ENCODE measurements around the gene KLHL29.

KLHL29 gene

DNA sequence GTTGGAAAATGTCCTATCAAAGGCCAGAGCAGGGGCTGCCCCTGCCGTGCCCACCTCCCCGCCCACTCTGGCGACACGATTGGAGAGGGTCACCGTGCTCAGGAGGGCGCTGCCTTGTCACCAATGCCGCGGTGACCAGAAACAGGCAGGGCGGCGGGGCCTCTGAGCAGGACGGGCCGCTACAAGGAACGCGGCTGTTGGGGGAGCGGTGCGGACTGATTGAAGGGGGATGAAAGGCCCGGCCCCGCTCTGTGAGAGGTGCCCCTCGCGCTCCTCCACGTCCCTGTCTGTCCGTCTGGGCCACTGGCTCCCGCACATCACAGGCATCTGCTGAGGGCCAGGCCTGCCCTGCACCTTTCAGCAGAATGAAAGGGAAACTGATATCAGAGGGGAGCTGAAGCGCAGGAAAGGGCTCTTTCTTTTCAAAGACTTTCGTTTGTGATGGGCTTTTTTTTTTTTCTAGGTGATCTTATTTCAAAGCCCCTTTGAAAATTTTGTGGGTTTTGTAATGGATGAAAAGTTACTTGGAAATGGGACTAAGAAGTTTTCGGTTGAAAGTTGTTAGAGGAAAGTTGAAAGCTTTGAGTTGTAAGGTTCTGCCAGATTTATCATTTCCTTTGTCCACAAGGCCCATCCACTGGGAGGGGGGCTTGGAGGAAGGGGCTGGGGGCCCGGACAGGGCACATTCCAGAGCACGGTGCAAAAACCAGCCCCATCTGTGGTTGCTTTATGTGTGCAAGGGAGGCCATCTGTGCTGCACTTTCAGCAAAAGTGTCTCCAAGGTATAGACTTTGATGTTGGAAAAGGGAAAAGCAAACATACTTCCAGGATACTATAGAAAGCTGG, 244.2 kb downstream of the KLHL29 start:
- peaks cover 0 to 4% of the 10 kb centered on the region in 2 donors for H3K9me3 ChIP-seq (ENCODE audit: control insufficient read depth in 2 of 2, low read length in 2 of 2)
- H3K4me3 ChIP-seq (ENCODE audit: low read length in 2 of 2) = no peak overlapping the region
- H3K36me3 ChIP-seq (ENCODE audit: control insufficient read depth in 2 of 2, insufficient read depth in 2 of 2, low read length in 2 of 2) = no peaks in the 10 kb centered on the region
- H3K9ac ChIP-seq (ENCODE audit: low read depth in 1 of 2, low read length in 2 of 2) = no peak overlapping the region
- H3K27me3 ChIP-seq (ENCODE audit: control insufficient read depth in 2 of 2, insufficient read depth in 2 of 2, low read length in 2 of 2) = no peaks in the 10 kb centered on the region
- no peak overlapping the region for H3K27ac ChIP-seq (ENCODE audit: low read depth in 2 of 2, low read length in 2 of 2)
- no peaks in the 10 kb centered on the region for H3K4me1 ChIP-seq (ENCODE audit: control insufficient read depth in 2 of 2, insufficient read depth in 2 of 2, low read length in 2 of 2)

- Histone ChIP-seq H3K9me3 (ENCODE audit: control insufficient read depth in 2 of 2, low read length in 2 of 2) (no peaks in the 10 kb centered on the region), H3K27me3 (ENCODE audit: control insufficient read depth in 2 of 2, insufficient read depth in 2 of 2, low read length in 2 of 2) (no peaks in the 10 kb centered on the region), H3K27ac (ENCODE audit: low read depth in 2 of 2, low read length in 2 of 2) (no peak overlapping the region), H3K4me1 (ENCODE audit: control insufficient read depth in 2 of 2, insufficient read depth in 2 of 2, low read length in 2 of 2) (no peaks in the 10 kb centered on the region), H3K9ac (ENCODE audit: low read depth in 1 of 2, low read length in 2 of 2) (no peak overlapping the region), H3K4me3 (ENCODE audit: low read length in 2 of 2) (no peak overlapping the region), H3K36me3 (ENCODE audit: control insufficient read depth in 2 of 2, insufficient read depth in 2 of 2, low read length in 2 of 2) (no peaks in the 10 kb centered on the region)
These were observed 244.9 kb downstream of the KLHL29 start for GRCh38 chr2:23629772-23630480.

DNA sequence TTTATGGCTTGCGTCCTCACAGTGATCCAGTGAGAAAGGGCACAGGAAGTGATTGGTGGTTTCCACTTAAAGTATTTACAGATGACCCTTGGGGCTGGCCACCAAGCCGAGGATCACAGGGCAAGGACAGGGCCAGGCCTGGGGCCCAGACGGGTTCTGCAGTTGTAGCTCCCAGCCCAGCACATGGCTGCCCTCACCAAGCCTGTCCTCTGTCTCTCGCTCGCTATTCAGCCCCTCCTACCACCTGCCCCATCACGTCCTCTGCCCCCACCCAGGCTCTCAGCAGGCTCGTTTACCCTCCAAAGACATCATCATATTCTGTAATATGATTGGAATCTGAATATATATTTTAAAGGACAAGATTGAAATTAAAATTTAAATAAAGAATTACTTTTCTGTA, 246.0 kb downstream of the KLHL29 start:
- Histone ChIP-seq H3K9ac (ENCODE audit: low read depth in 1 of 2, low read length in 2 of 2) (no peak overlapping the region), H3K4me3 (ENCODE audit: low read length in 2 of 2) (no peak overlapping the region), H3K36me3 (ENCODE audit: control insufficient read depth in 2 of 2, insufficient read depth in 2 of 2, low read length in 2 of 2) (no peaks in the 10 kb centered on the region), H3K27me3 (ENCODE audit: control insufficient read depth in 2 of 2, insufficient read depth in 2 of 2, low read length in 2 of 2) (no peaks in the 10 kb centered on the region), H3K9me3 (ENCODE audit: control insufficient read depth in 2 of 2, low read length in 2 of 2) (no peaks in the 10 kb centered on the region), H3K4me1 (ENCODE audit: control insufficient read depth in 2 of 2, insufficient read depth in 2 of 2, low read length in 2 of 2) (no peaks in the 10 kb centered on the region), H3K27ac (ENCODE audit: low read depth in 2 of 2, low read length in 2 of 2) (no peak overlapping the region)

- Histone ChIP-seq H3K27ac (ENCODE audit: low read depth in 2 of 2, low read length in 2 of 2) (no peak overlapping the region), H3K36me3 (ENCODE audit: control insufficient read depth in 2 of 2, insufficient read depth in 2 of 2, low read length in 2 of 2) (no peaks in the 10 kb centered on the region), H3K27me3 (ENCODE audit: control insufficient read depth in 2 of 2, insufficient read depth in 2 of 2, low read length in 2 of 2) (no peaks in the 10 kb centered on the region), H3K4me3 (ENCODE audit: low read length in 2 of 2) (no peak overlapping the region), H3K9ac (ENCODE audit: low read depth in 1 of 2, low read length in 2 of 2) (no peak overlapping the region), H3K4me1 (ENCODE audit: control insufficient read depth in 2 of 2, insufficient read depth in 2 of 2, low read length in 2 of 2) (no peaks in the 10 kb centered on the region), H3K9me3 (ENCODE audit: control insufficient read depth in 2 of 2, low read length in 2 of 2) (no peaks in the 10 kb centered on the region)
These were observed 246.4 kb downstream of the KLHL29 start for GRCh38 chr2:23631389-23631788.

DNA sequence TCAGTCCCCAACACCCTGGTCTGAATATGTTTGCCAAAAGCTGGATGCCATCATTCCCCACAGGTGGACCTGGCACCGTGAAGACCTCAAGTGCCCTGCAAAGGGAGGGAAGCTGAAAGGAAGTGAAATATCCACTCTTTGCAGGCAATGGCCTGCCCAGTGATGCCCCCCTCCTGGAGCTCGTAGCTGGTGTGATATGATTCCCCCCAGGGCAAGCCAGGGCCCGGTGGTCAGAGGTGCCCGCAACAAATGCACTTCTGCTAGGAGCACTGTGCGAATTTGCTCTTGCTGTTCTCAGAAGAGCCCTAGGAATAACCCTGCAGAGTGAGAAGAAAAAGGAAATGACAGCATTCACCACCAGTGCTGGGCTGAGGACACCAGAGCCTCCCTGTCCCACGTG, 247.4 kb downstream of the KLHL29 start:
- Histone ChIP-seq H3K4me3 (ENCODE audit: low read length in 2 of 2) (no peak overlapping the region), H3K9ac (ENCODE audit: low read depth in 1 of 2, low read length in 2 of 2) (no peak overlapping the region), H3K4me1 (ENCODE audit: control insufficient read depth in 2 of 2, insufficient read depth in 2 of 2, low read length in 2 of 2) (no peaks in the 10 kb centered on the region), H3K9me3 (ENCODE audit: control insufficient read depth in 2 of 2, low read length in 2 of 2) (no peaks in the 10 kb centered on the region), H3K27ac (ENCODE audit: low read depth in 2 of 2, low read length in 2 of 2) (no peak overlapping the region), H3K27me3 (ENCODE audit: control insufficient read depth in 2 of 2, insufficient read depth in 2 of 2, low read length in 2 of 2) (no peaks in the 10 kb centered on the region), H3K36me3 (ENCODE audit: control insufficient read depth in 2 of 2, insufficient read depth in 2 of 2, low read length in 2 of 2) (no peaks in the 10 kb centered on the region)

- no peaks in the 10 kb centered on the region for H3K36me3 ChIP-seq (ENCODE audit: control insufficient read depth in 2 of 2, insufficient read depth in 2 of 2, low read length in 2 of 2)
- no peaks in the 10 kb centered on the region for H3K9me3 ChIP-seq (ENCODE audit: control insufficient read depth in 2 of 2, low read length in 2 of 2)
- H3K27me3 ChIP-seq (ENCODE audit: control insufficient read depth in 2 of 2, insufficient read depth in 2 of 2, low read length in 2 of 2) = no peaks in the 10 kb centered on the region
- H3K27ac ChIP-seq (ENCODE audit: low read depth in 2 of 2, low read length in 2 of 2) = no peak overlapping the region
- no peak overlapping the region for H3K9ac ChIP-seq (ENCODE audit: low read depth in 1 of 2, low read length in 2 of 2)
- H3K4me1 ChIP-seq (ENCODE audit: control insufficient read depth in 2 of 2, insufficient read depth in 2 of 2, low read length in 2 of 2) = no peaks in the 10 kb centered on the region
- H3K4me3 ChIP-seq (ENCODE audit: low read length in 2 of 2) = no peak overlapping the region
These were observed 247.9 kb downstream of the KLHL29 start for GRCh38 chr2:23632831-23633395.

DNA sequence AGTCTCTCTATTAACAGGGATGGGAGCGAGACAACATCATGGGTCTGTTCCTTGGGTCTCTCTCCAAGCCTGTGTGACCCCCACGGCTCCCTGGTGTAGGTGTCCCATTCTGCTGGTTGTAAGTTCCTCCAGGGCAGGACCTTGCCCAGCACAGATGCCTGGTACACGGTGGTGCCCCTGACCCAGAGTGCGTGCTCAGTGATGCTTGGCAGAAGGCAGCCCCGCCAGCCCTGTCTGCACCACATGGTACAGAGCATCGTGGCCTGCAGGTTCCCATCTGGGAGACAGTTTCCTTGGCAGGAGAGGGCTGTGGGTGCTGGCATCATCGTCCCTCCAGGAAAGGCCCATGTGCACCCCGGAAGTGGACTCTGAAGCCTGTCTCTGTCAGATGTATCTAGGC, 249.0 kb downstream of the KLHL29 start:
- no peaks in the 10 kb centered on the region for H3K4me1 ChIP-seq (ENCODE audit: control insufficient read depth in 2 of 2, insufficient read depth in 2 of 2, low read length in 2 of 2)
- H3K9ac ChIP-seq (ENCODE audit: low read depth in 1 of 2, low read length in 2 of 2) = no peak overlapping the region
- no peaks in the 10 kb centered on the region for H3K9me3 ChIP-seq (ENCODE audit: control insufficient read depth in 2 of 2, low read length in 2 of 2)
- H3K4me3 ChIP-seq (ENCODE audit: low read length in 2 of 2) = no peak overlapping the region
- no peak overlapping the region for H3K27ac ChIP-seq (ENCODE audit: low read depth in 2 of 2, low read length in 2 of 2)
- H3K27me3 ChIP-seq (ENCODE audit: control insufficient read depth in 2 of 2, insufficient read depth in 2 of 2, low read length in 2 of 2) = no peaks in the 10 kb centered on the region
- H3K36me3 ChIP-seq (ENCODE audit: control insufficient read depth in 2 of 2, insufficient read depth in 2 of 2, low read length in 2 of 2) = no peaks in the 10 kb centered on the region

DNA sequence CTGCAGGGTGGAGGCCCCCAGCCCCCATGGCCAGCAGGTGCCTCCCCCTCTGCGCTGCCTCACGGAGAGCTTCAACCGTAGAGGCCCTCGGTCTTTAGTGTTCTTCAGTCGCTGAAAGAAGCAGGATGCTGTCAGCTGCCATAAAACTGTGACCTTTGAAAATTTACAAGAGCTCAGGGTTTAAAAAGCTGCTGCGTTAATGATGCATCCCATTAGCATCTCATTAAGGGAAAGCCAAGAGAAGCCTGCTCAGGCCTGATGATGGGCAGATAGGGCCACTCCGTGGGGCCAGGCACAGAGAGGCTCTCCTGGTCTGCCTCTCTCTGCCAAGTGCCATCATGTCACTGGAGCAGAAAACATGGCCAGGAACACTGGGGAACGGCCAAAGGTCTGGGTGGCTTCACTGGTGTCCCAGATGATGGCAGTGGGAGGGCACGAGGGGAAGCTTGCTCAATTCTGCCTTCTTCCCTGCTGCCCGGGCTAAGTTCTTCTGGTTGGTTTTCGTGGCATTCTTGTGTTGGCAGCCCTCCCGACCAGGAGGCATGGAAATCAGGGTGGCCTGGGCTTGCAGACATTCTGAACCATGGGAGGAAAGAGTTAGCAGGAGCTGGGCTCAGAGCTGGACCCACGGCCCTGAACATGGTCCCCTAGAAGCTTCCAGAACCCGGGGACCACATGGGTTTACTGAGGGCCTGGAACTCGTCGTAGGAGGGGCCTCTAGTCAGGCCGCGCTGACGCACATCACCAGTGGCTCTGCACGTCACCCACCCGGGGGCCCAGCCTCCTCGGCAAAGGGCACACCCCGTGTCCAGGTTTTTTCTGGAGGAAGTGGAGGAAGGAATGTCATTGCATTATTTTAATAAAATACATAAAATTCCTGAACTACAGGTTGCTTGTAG, 250.7 kb downstream of the KLHL29 start:
- Histone ChIP-seq H3K27me3 (ENCODE audit: control insufficient read depth in 2 of 2, insufficient read depth in 2 of 2, low read length in 2 of 2) (no peaks in the 10 kb centered on the region), H3K9ac (ENCODE audit: low read depth in 1 of 2, low read length in 2 of 2) (no peak overlapping the region), H3K27ac (ENCODE audit: low read depth in 2 of 2, low read length in 2 of 2) (no peak overlapping the region), H3K4me3 (ENCODE audit: low read length in 2 of 2) (no peak overlapping the region), H3K9me3 (ENCODE audit: control insufficient read depth in 2 of 2, low read length in 2 of 2) (no peaks in the 10 kb centered on the region), H3K36me3 (ENCODE audit: control insufficient read depth in 2 of 2, insufficient read depth in 2 of 2, low read length in 2 of 2) (peaks cover 0 to 2% of the 10 kb centered on the region in 2 donors), H3K4me1 (ENCODE audit: control insufficient read depth in 2 of 2, insufficient read depth in 2 of 2, low read length in 2 of 2) (no peaks in the 10 kb centered on the region)

DNA sequence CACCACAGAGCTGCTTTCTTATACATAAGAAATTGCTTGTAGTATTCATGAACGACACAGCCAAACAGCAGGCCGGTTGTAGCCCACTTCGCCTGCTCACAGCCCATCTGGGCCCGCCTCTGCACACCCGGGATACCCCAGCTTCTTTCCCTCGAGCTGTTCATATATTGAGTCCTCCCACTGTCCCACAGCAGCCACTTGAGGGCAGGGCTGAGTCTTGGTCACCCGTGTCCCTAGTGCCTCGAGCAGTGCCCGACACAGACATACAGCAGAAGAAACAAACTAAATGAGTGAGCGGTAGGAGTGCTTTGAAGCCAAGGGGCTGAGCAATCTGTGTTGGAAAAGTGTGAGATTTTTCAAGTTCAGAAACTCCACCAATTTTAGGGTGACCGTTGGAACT, 251.4 kb downstream of the KLHL29 start:
- H3K4me1 ChIP-seq (ENCODE audit: control insufficient read depth in 2 of 2, insufficient read depth in 2 of 2, low read length in 2 of 2) = no peaks in the 10 kb centered on the region
- peaks cover 0 to 2% of the 10 kb centered on the region in 2 donors for H3K36me3 ChIP-seq (ENCODE audit: control insufficient read depth in 2 of 2, insufficient read depth in 2 of 2, low read length in 2 of 2)
- H3K27ac ChIP-seq (ENCODE audit: low read depth in 2 of 2, low read length in 2 of 2) = no peak overlapping the region
- no peak overlapping the region for H3K4me3 ChIP-seq (ENCODE audit: low read length in 2 of 2)
- H3K9ac ChIP-seq (ENCODE audit: low read depth in 1 of 2, low read length in 2 of 2) = no peak overlapping the region
- H3K9me3 ChIP-seq (ENCODE audit: control insufficient read depth in 2 of 2, low read length in 2 of 2) = no peaks in the 10 kb centered on the region
- H3K27me3 ChIP-seq (ENCODE audit: control insufficient read depth in 2 of 2, insufficient read depth in 2 of 2, low read length in 2 of 2) = no peaks in the 10 kb centered on the region
